ENCODE measurements around the gene TMEM212. TPM values are rescaled to one million over a fixed set of nuclear protein-coding genes. Genes with fewer than 3 reads are reported as not detected.

Gene TMEM212
- total and polyA plus RNA-seq, 2 donors (not counting 3 experiments of a cell fraction or from before 2014, with no cell fraction given), result not detected

DNA sequence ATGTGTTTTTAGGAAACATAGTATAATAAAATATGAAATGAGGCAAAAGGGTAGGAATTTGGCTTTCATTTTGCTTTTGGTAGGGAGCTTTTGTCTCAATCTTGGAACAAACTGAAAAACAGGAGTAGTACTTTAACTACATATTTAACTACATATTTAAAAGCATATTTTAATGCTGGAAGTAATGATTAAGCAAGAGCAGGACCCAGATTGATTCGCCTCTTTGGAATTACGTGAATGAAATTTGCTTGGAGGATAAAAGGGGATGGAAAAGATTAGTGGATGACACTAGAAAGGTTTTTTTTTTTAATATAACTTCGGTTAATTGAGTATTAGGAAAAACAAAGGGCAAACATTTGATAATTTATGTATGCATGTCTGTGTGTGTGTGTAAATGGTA, 11.2 kb upstream of the TMEM212 start:
- no peaks in the 10 kb centered on the region for H3K36me3 ChIP-seq (ENCODE audit: control insufficient read depth in 2 of 2, extremely low read depth in 1 of 2, insufficient read depth in 2 of 2, low read length in 2 of 2)
- no peak overlapping the region for H3K4me2 ChIP-seq (ENCODE audit: insufficient read depth, low read length)
- no peaks in the 10 kb centered on the region for H3K9me3 ChIP-seq (replicated peaks; ENCODE audit: control insufficient read depth, insufficient read depth, low read length)
- no peak for TF ChIP-seq FOS (IDR thresholded peaks at IDR 0.05; ENCODE audit: borderline replicate concordance, insufficient read depth, low read length)
- TF ChIP-seq EZH2 (IDR thresholded peaks at IDR 0.05; ENCODE audit: borderline replicate concordance, low read depth, low read length, severe bottlenecking), result no peak
- TF ChIP-seq POLR2A (IDR thresholded peaks at IDR 0.05; ENCODE audit: low read depth, low read length), result no peak
- no peak for TF ChIP-seq POLR2AphosphoS5 (IDR thresholded peaks at IDR 0.05; ENCODE audit: insufficient read depth, low read depth, low read length)
- TF ChIP-seq, protein P1, sequence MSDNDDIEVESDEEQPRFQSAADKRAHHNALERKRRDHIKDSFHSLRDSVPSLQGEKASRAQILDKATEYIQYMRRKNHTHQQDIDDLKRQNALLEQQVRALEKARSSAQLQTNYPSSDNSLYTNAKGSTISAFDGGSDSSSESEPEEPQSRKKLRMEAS (IDR thresholded peaks at IDR 0.05; ENCODE audit: insufficient read depth, insufficient read length), result no peak
- no peak for TF ChIP-seq MYC (IDR thresholded peaks at IDR 0.05; ENCODE audit: low read depth, low read length)
- TF ChIP-seq, protein P2, sequence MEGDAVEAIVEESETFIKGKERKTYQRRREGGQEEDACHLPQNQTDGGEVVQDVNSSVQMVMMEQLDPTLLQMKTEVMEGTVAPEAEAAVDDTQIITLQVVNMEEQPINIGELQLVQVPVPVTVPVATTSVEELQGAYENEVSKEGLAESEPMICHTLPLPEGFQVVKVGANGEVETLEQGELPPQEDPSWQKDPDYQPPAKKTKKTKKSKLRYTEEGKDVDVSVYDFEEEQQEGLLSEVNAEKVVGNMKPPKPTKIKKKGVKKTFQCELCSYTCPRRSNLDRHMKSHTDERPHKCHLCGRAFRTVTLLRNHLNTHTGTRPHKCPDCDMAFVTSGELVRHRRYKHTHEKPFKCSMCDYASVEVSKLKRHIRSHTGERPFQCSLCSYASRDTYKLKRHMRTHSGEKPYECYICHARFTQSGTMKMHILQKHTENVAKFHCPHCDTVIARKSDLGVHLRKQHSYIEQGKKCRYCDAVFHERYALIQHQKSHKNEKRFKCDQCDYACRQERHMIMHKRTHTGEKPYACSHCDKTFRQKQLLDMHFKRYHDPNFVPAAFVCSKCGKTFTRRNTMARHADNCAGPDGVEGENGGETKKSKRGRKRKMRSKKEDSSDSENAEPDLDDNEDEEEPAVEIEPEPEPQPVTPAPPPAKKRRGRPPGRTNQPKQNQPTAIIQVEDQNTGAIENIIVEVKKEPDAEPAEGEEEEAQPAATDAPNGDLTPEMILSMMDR (IDR thresholded peaks at IDR 0.05; ENCODE audit: extremely low read depth in 1 of 2, insufficient read depth in 1 of 2, low read depth in 1 of 2, low read length in 2 of 2), result no peak
- no peak for TF ChIP-seq JUN (IDR thresholded peaks at IDR 0.05; ENCODE audit: borderline replicate concordance, insufficient read depth, insufficient read length, low read depth)
- no peak for TF ChIP-seq GATA2 (IDR thresholded peaks at IDR 0.05; ENCODE audit: insufficient read depth, insufficient read length, low read depth, low read length)
- ChIA-PET POLR2A (no interaction called here), CTCF (interaction anchor here (3.3 kb wide), 1 partner anchor 128 kb away, joined by 17 read pairs; no protein-coding TSS in a partner anchor)
- DNase-seq (ENCODE audit: low read depth, low spot score) (no peak), FAIRE-seq (no peak)
- intact Hi-C loops (cut with micrococcal nuclease) (loop anchor here (2.0 kb wide), 1 partner anchor 783 kb away; no protein-coding TSS in a partner anchor), dilution Hi-C loops (cut with MboI; ENCODE audit: extremely low pct_ligation_motif_present, low sequenced_read_pairs) (no loop called here)
- H3K9ac ChIP-seq (replicated peaks; ENCODE audit: extremely low read depth, insufficient read depth, low read length), result no peak overlapping the region
- H3K9me1 ChIP-seq (replicated peaks; ENCODE audit: control insufficient read depth, extremely low read depth, insufficient read depth, low read length), result no peaks in the 10 kb centered on the region
- no peaks in the 10 kb centered on the region for H3K79me2 ChIP-seq (ENCODE audit: control insufficient read depth, insufficient read depth, low read length)
- peaks cover 45% of the 10 kb centered on the region for H3K4me1 ChIP-seq (ENCODE audit: control insufficient read depth, extremely low read depth, insufficient read depth, low read length)
- H3K27me3 ChIP-seq (ENCODE audit: control insufficient read depth in 2 of 2, insufficient read depth in 2 of 2, low read length in 2 of 2), result no peaks in the 10 kb centered on the region
- BruUV-seq (replicated peaks), result no TSS peak
- H4K20me1 ChIP-seq (replicated peaks; ENCODE audit: control insufficient read depth, extremely low read depth, insufficient read depth, low read length), result no peaks in the 10 kb centered on the region
- H3K4me3 ChIP-seq (replicated peaks in 1 of 3; ENCODE audit: insufficient read depth in 1 of 3, low read depth in 1 of 3, low read length in 3 of 3), result no peak overlapping the region
- H2AFZ ChIP-seq (ENCODE audit: low read depth, low read length), result no peak overlapping the region
- no peak overlapping the region for H3K27ac ChIP-seq (ENCODE audit: insufficient read depth, low read depth, low read length)

Measured in endothelial cell of umbilical vein (primary cell).